ENCODE results near the gene MAN2B2.

DNA sequence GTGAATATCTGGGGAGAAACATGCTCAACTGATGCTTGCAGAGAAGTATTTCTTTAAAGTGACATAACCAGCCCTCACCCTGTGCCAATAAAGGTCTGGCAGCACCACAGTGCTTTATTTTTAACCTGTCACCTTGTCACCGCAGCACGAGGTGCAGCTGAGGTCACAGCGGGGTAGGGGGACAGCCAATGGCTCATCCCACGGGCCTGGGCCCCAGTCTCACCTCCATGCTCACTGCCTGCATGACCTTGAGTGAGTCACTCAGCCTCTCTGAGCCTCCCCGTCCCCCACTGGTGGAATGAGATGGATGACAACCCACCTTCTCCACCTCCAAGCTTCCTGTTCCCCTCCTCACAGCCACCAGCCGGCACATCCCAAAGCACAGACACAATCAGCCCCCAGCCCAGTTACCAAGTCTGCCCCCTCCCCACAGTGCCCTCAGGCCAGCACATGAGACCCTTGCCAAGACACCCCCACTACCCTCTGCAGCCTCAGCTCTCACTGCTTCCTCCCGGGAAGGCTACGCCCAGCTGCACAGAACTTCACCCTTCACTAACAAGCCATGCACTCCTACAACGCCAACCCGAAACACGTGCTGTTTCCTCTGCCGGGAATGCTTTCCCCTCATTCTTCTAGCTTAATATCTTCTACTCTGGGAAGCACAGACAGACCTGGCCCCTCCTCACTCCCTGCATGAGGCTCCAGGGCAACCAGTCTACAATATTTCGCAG, 24.9 kb upstream of the MAN2B2 start:
- TF ChIP-seq, protein P1, sequence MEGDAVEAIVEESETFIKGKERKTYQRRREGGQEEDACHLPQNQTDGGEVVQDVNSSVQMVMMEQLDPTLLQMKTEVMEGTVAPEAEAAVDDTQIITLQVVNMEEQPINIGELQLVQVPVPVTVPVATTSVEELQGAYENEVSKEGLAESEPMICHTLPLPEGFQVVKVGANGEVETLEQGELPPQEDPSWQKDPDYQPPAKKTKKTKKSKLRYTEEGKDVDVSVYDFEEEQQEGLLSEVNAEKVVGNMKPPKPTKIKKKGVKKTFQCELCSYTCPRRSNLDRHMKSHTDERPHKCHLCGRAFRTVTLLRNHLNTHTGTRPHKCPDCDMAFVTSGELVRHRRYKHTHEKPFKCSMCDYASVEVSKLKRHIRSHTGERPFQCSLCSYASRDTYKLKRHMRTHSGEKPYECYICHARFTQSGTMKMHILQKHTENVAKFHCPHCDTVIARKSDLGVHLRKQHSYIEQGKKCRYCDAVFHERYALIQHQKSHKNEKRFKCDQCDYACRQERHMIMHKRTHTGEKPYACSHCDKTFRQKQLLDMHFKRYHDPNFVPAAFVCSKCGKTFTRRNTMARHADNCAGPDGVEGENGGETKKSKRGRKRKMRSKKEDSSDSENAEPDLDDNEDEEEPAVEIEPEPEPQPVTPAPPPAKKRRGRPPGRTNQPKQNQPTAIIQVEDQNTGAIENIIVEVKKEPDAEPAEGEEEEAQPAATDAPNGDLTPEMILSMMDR (conservative IDR thresholded peaks at IDR 0.05; ENCODE audit: low read length) = no peak
- no peak for TF ChIP-seq EZH2phosphoT487 (IDR thresholded peaks at IDR 0.05; ENCODE audit: borderline replicate concordance, low read depth, low read length)
